K562 (cell line): ENCODE data around the gene ACSF3. TPM values are rescaled to one million over a fixed set of nuclear protein-coding genes. Genes with fewer than 3 reads are reported as not detected.

Experiments
- ASH1L ChIP-seq: fragments of 450-650 bp; IDR thresholded peaks from 2 replicates; pipeline ENCODE4 v1.6.1; 2018; ENCODE audit warnings: borderline replicate concordance, mild to moderate bottlenecking, low read depth; ENCODE audit not compliant: partially characterized antibody
- BACH1 ChIP-seq: fragments of 200-800 bp; sonication (Bioruptor generic); IDR thresholded peaks from 2 replicates; pipeline ENCODE4 v1.6.1; 2016; ENCODE audit warnings: missing genetic modification characterization, missing compliant biosample characterization
- BCOR ChIP-seq: fragments of 450-650 bp; IDR thresholded peaks from 2 replicates; pipeline ENCODE4 v1.6.1; 2016
- BHLHE40 ChIP-seq: IDR thresholded peaks from 2 replicates; pipeline ENCODE4 v1.6.1; 2011; ENCODE audit warnings: low read length, improper control_type of control experiment
- CTCF ChIP-seq, 3 experiments: IDR thresholded peaks in 2 of 3; conservative IDR thresholded peaks in 1 of 3; 2 replicates each; pipeline ENCODE4 v1.5.1; 2011 to 2012; ENCODE audit warnings: low read length in 3 of 3, mild to moderate bottlenecking in 3 of 3, control low read depth in 2 of 3, improper control_type of control experiment in 1 of 3, inconsistent platforms in 1 of 3, low read depth in 1 of 3, mixed read lengths in 1 of 3, moderate library complexity in 1 of 3; ENCODE audit not compliant: insufficient read depth in 2 of 3
- FOXO4 ChIP-seq: fragments of 450-650 bp; formaldehyde crosslinking; IDR thresholded peaks from 2 replicates; pipeline ENCODE4 v1.4.0; 2020; ENCODE audit warnings: mild to moderate bottlenecking, moderate library complexity
- GABPA ChIP-seq: fragments of 200-800 bp; sonication (Bioruptor generic); conservative IDR thresholded peaks from 2 replicates; pipeline ENCODE4 v1.6.1; 2016; ENCODE audit warnings: low read depth, missing genetic modification characterization, missing compliant biosample characterization
- NCOA6 ChIP-seq: fragments of 450-650 bp; IDR thresholded peaks from 2 replicates; pipeline ENCODE4 v1.6.1; 2017; ENCODE audit warnings: mild to moderate bottlenecking
- RB1 ChIP-seq: fragments of 450-650 bp; IDR thresholded peaks from 2 replicates; pipeline ENCODE4 v1.6.1; 2017; ENCODE audit warnings: low read depth, mild to moderate bottlenecking
- TAL1 ChIP-seq: fragments of 450-650 bp; IDR thresholded peaks from 2 replicates; pipeline ENCODE4 v1.6.1; 2016; ENCODE audit warnings: mild to moderate bottlenecking
- TBL1XR1 ChIP-seq, 2 experiments: IDR thresholded peaks; 2 replicates each; pipeline ENCODE4 v1.6.1; 2012; ENCODE audit warnings: improper control_type of control experiment in 2 of 2, low read length in 2 of 2, mild to moderate bottlenecking in 1 of 2
- U2AF2 ChIP-seq: fragments of 200-400 bp; formaldehyde crosslinking; optimal IDR thresholded peaks from 2 replicates; pipeline ENCODE3; 2017; ENCODE audit warnings: low read depth, mild to moderate bottlenecking, low read length
- ZKSCAN8 ChIP-seq: fragments of 200-800 bp; sonication (Bioruptor generic); IDR thresholded peaks from 2 replicates; pipeline ENCODE4 v1.6.1; 2016; ENCODE audit warnings: missing genetic modification characterization, missing compliant biosample characterization
- ZNF174 ChIP-seq: fragments of 250-450 bp; sonication (Bioruptor Pico); IDR thresholded peaks from 2 replicates; pipeline ENCODE4 v1.4.0; 2020; ENCODE audit warnings: mild to moderate bottlenecking
- ZNF175 ChIP-seq: fragments of 200-800 bp; sonication (Bioruptor generic); IDR thresholded peaks from 2 replicates; pipeline ENCODE4 v1.6.1; 2016; ENCODE audit warnings: low read depth, mild to moderate bottlenecking, missing genetic modification characterization, missing compliant biosample characterization
- ZNF232 ChIP-seq: sonication (generic); formaldehyde crosslinking; IDR thresholded peaks from 2 replicates; pipeline ENCODE4 v1.8.0; 2022; ENCODE audit warnings: mild to moderate bottlenecking, missing genetic modification reagents
- ZNF280B ChIP-seq: fragments of 250-450 bp; sonication (Bioruptor Pico); IDR thresholded peaks from 2 replicates; pipeline ENCODE4 v1.5.1; 2021; ENCODE audit warnings: mild to moderate bottlenecking
- ZNF282 ChIP-seq: sonication (generic); formaldehyde crosslinking; IDR thresholded peaks from 2 replicates; pipeline ENCODE4 v1.8.1; 2023; ENCODE audit warnings: missing genetic modification reagents
- ZNF551 ChIP-seq: fragments of 250-450 bp; sonication (Bioruptor Pico); IDR thresholded peaks from 2 replicates; pipeline ENCODE4 v1.5.0; 2021; ENCODE audit warnings: mild to moderate bottlenecking, moderate library complexity
- polyA plus RNA-seq, 8 experiments: library from polyadenylated mRNA; depleted of rRNA in 4 of 8; stranded (reverse) in 5 of 8; unstranded in 3 of 8; fragments of >200 nt; fragmentation: Nextera tagmentation in 2 of 8; fragmentation: Illumina TruSeq in 1 of 8; extraction: Ambion mirVana in 2 of 8; extraction: Trizol in 1 of 8; gene quantifications; 2 replicates each; pipeline versions ENCODE4 v1.2.1 to v1.2.3, GENCODE V29; 2011 to 2014; ENCODE audit warnings: inconsistent platforms in 1 of 8, missing spikeins in 1 of 8
- total RNA-seq, 7 experiments: library from RNA; depleted of rRNA in 6 of 7; stranded (reverse); fragments of >200 nt in 6 of 7; fragmentation: Illumina TruSeq in 2 of 7; extraction: Trizol in 2 of 7; gene quantifications; 2 replicates each; pipeline versions ENCODE4 v1.2.1 to v1.2.3, GENCODE V29; 2011 to 2021; ENCODE audit warnings: low replicate concordance in 1 of 7
- TF ChIP-seq, protein P1 (sequence below): fragments of 250-450 bp; sonication (Bioruptor Pico); IDR thresholded peaks from 2 replicates; pipeline ENCODE4 v1.5.0; 2021; ENCODE audit warnings: mild to moderate bottlenecking, moderate library complexity

ACSF3 gene
- total and polyA plus RNA-seq, 9 of the 15 experiments (the other 6 are each of a cell fraction or from before 2014, with no cell fraction given) = 0.77 to 32.8 (median 14.7) TPM

GRCh38 chr16:89115216-89115861, 21.7 kb downstream of the ACSF3 start (continued):
- TF ChIP-seq ZNF280B (no peak), CTCF (IDR thresholded peaks at IDR 0.05 in 2 of 3, conservative IDR thresholded peaks at IDR 0.05 in 1 of 3; ENCODE audit: insufficient read depth in 2 of 3, low read depth in 1 of 3, low read length in 3 of 3) (no peak), BHLHE40 (peak; percentile 78), ZNF175 (CRISPR knock-in tag) (no peak), GABPA (tag) (peak; percentile 87), ZNF174 (CRISPR knock-in tag) (no peak), ASH1L (no peak), ZNF232 (CRISPR knock-in tag) (no peak), NCOA6 (no peak), ZNF551 (CRISPR knock-in tag) (no peak), U2AF2 (no peak), TAL1 (no peak), TBL1XR1 (IDR thresholded peaks at IDR 0.05; ENCODE audit: low read length in 2 of 2) (0 out of 4 replicates have a peak, but pooled peaks of 1 of the 2 experiments have one; percentile 13), BCOR (no peak), BACH1 (tag) (no peak), FOXO4 (CRISPR knock-in tag) (no peak), ZNF282 (CRISPR knock-in tag) (no peak), ZKSCAN8 (CRISPR knock-in tag) (no peak), RB1 (no peak)
- TF ChIP-seq, protein P1, sequence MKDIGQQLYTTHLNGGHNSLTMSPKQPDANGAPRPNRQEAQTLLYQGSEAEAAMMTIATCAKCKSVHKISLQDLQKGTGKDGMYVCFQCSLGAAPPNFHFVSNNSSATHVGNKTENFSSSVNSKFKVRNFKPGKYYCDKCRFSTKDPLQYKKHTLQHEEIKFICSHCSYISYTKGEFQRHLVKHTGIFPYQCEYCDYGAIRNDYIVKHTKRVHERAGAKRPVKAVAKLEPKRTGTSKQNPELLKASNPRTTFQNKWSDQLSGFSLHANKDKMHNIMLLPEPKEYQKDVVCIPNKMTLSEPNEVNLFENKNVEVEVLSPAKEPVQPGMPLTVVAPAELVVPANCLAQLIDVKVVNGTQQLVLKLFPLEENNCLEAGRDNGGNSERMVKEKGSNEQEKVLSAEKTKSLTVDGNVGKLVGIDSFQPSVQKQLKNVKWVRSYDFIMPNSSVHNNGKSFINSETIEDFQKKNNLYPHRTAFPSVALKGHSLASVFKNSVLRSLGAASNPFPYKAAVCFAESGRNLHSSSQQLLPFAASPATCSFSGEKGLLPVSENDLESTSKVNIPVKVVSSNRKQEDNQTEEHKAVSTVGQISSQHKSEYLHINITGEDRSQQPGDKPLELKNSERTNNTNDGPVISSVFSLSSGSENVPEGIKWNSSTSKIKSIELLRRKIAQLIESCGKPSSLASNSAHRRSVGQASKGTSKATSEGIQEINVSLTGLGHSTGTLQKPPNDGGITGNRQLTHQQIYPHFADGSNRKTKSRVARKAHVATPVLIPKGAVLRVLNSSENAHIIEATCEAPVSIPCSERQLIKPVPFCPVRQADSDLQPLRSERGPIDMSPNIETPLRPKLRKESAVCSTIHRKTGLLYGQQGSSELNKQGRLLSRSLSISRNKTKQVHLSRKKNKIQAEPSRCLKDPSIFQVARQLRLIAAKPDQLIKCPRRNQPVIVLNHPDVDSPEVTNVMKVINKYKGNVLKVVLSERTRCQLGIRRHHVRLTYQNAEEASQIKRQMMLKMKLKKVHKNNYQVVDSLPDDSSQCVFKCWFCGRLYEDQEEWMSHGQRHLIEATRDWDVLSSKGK = no peak
